Fibroblast of lung (primary cell): ENCODE results near the gene ULBP1. TPM values are rescaled to one million over a fixed set of nuclear protein-coding genes. Genes with fewer than 3 reads are reported as not detected.
"Not testable (repeated sequence)": the region's sequence is repeated elsewhere in the genome, so short reads cannot be mapped to it uniquely, and the experiment has no call there.

Experiments
- DNase-seq, 2 donors: peaks; one replicate each; pipeline versions ENCODE4 v3.0.0 to v3.0.0-alpha.2; 2010; ENCODE audit warnings: low read depth in 2 of 2
- H2AFZ ChIP-seq: 2 replicates; pipeline ENCODE4 v1.5.1; 2012; ENCODE audit warnings: low read length, control low read depth, inconsistent platforms
- H3K27ac ChIP-seq: 2 replicates; pipeline ENCODE4 v1.5.1; 2011; ENCODE audit warnings: low read length, control low read depth; ENCODE audit not compliant: insufficient read depth
- H3K27me3 ChIP-seq: 2 replicates; pipeline ENCODE4 v1.5.1; 2011; ENCODE audit warnings: mild to moderate bottlenecking, low read length; ENCODE audit not compliant: control insufficient read depth, insufficient read depth
- H3K36me3 ChIP-seq: 2 replicates; pipeline ENCODE4 v1.5.1; 2011; ENCODE audit warnings: low read length; ENCODE audit not compliant: control insufficient read depth, insufficient read depth
- H3K4me1 ChIP-seq: 2 replicates; pipeline ENCODE4 v1.5.1; 2011; ENCODE audit warnings: low read length; ENCODE audit not compliant: control insufficient read depth, insufficient read depth; ENCODE audit errors: extremely low read depth
- H3K4me2 ChIP-seq: 2 replicates; pipeline ENCODE4 v1.5.1; 2011; ENCODE audit warnings: low read length, control low read depth; ENCODE audit not compliant: insufficient read depth; ENCODE audit errors: extremely low read depth
- H3K4me3 ChIP-seq, 4 experiments: fragments of 200-600 bp in 1 of 4; sonication (generic) in 1 of 4; replicated peaks in 1 of 4; 2 replicates each; pipeline ENCODE4 v1.5.1; 2011 to 2016; ENCODE audit warnings: low read length in 4 of 4, low read depth in 3 of 4, mild to moderate bottlenecking in 3 of 4, control low read depth in 2 of 4, inconsistent platforms in 1 of 4, mixed read lengths in 1 of 4; ENCODE audit not compliant: insufficient read depth in 1 of 4; ENCODE audit errors: control extremely low read depth in 1 of 4
- H3K79me2 ChIP-seq: 2 replicates; pipeline ENCODE4 v1.5.1; 2012; ENCODE audit warnings: mild to moderate bottlenecking, low read length, inconsistent platforms; ENCODE audit not compliant: control insufficient read depth, insufficient read depth
- H3K9ac ChIP-seq: 2 replicates; pipeline ENCODE4 v1.5.1; 2011; ENCODE audit warnings: mild to moderate bottlenecking, low read length, control low read depth; ENCODE audit not compliant: insufficient read depth
- H3K9me3 ChIP-seq: 2 replicates; pipeline ENCODE4 v1.5.1; 2012; ENCODE audit warnings: low read depth, low read length; ENCODE audit not compliant: control insufficient read depth, insufficient read depth
- H4K20me1 ChIP-seq: 2 replicates; pipeline ENCODE4 v1.5.1; 2011; ENCODE audit warnings: low read length; ENCODE audit not compliant: control insufficient read depth, insufficient read depth; ENCODE audit errors: extremely low read depth
- CTCF ChIP-seq, 2 donors: IDR thresholded peaks in 1 of 2; conservative IDR thresholded peaks in 1 of 2; 1 replicate in 1 of 2; 2 replicates in 1 of 2; pipeline ENCODE4 v1.5.1; 2011 to 2012; ENCODE audit warnings: low read length in 2 of 2, control low read depth in 1 of 2, inconsistent platforms in 1 of 2, low read depth in 1 of 2, mild to moderate bottlenecking in 1 of 2
- EZH2 ChIP-seq: IDR thresholded peaks from 2 replicates; pipeline ENCODE4 v1.5.1; 2012; ENCODE audit warnings: low read length, control low read depth, mild to moderate bottlenecking; ENCODE audit errors: missing control alignments
- polyA plus RNA-seq, 2 donors: library from polyadenylated mRNA; depleted of rRNA in 1 of 2; stranded (reverse) in 1 of 2; unstranded in 1 of 2; fragments of >200 nt; gene quantifications; 2 replicates each; pipeline ENCODE4 v1.2.1, GENCODE V29; 2011 to 2012; ENCODE audit warnings: missing spikeins in 1 of 2
- total RNA-seq: library from RNA; depleted of rRNA; stranded (reverse); fragments of >200 nt; gene quantifications from 2 replicates; pipeline ENCODE4 v1.2.1, GENCODE V29; 2014

The ULBP1 gene
- total and polyA plus RNA-seq, 2 donors (not counting 1 experiment from before 2014, with no cell fraction given): 0.83 to 1.1 TPM

GRCh38 chr6:149988550-149989346 lies 25.0 kb downstream of the ULBP1 start:
- no peaks in the 10 kb centered on the region for H3K36me3 ChIP-seq

DNA sequence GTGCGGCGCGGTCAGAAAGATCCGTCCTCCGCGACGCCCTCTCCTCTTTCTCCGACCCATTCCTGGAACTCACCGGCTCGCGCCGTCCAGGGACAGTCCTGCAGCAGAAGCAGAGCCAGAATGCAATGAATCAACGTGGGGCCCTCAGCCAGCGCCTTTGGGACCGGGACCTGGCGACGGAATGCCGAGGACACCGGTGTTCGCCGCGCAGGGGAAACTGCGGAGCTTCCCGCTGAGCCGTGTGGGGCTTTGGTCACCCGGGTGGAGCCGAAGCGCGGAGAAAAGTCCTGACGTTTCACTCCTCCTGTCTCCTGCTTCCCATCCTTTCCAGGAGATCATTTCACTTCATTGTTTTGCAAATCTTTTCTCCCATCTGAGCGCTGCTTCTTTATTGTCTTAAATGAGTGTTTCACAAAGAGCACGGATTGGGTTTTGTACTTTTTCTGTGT lies 26.5 kb downstream of the ULBP1 start:
- TF ChIP-seq EZH2 (peak; percentile 70), CTCF (conservative IDR thresholded peaks at IDR 0.05 in 1 of 2, IDR thresholded peaks at IDR 0.05 in 1 of 2; ENCODE audit: low read depth in 1 of 2, low read length in 2 of 2) (no peak)
- Histone ChIP-seq H3K4me1 (no peaks in the 10 kb centered on the region), H3K9me3 (no peaks in the 10 kb centered on the region), H3K4me2 (peak overlapping the region; percentile 63), H3K79me2 (no peaks in the 10 kb centered on the region), H4K20me1 (no peaks in the 10 kb centered on the region), H3K9ac (no peak overlapping the region), H3K4me3 (no peak overlapping the region), H3K27me3 (peaks cover 66% of the 10 kb centered on the region), H3K36me3 (no peaks in the 10 kb centered on the region), H2AFZ (no peak overlapping the region), H3K27ac (no peak overlapping the region)
- no peak for DNase-seq

More at GRCh38 chr6:149988550-149989346, 25.0 kb downstream of the ULBP1 start:
- Histone ChIP-seq H3K27me3 (peaks cover 69% of the 10 kb centered on the region), H3K9me3 (no peaks in the 10 kb centered on the region), H3K4me3 (no peak overlapping the region), H3K4me1 (no peaks in the 10 kb centered on the region), H3K9ac (no peak overlapping the region), H3K4me2 (no peak overlapping the region), H2AFZ (no peak overlapping the region), H3K79me2 (no peaks in the 10 kb centered on the region), H4K20me1 (no peaks in the 10 kb centered on the region), H3K27ac (no peak overlapping the region)
- TF ChIP-seq EZH2 (peak; percentile 61), CTCF (conservative IDR thresholded peaks at IDR 0.05 in 1 of 2, IDR thresholded peaks at IDR 0.05 in 1 of 2; ENCODE audit: low read depth in 1 of 2, low read length in 2 of 2) (no peak)
- DNase-seq: no peak

DNA sequence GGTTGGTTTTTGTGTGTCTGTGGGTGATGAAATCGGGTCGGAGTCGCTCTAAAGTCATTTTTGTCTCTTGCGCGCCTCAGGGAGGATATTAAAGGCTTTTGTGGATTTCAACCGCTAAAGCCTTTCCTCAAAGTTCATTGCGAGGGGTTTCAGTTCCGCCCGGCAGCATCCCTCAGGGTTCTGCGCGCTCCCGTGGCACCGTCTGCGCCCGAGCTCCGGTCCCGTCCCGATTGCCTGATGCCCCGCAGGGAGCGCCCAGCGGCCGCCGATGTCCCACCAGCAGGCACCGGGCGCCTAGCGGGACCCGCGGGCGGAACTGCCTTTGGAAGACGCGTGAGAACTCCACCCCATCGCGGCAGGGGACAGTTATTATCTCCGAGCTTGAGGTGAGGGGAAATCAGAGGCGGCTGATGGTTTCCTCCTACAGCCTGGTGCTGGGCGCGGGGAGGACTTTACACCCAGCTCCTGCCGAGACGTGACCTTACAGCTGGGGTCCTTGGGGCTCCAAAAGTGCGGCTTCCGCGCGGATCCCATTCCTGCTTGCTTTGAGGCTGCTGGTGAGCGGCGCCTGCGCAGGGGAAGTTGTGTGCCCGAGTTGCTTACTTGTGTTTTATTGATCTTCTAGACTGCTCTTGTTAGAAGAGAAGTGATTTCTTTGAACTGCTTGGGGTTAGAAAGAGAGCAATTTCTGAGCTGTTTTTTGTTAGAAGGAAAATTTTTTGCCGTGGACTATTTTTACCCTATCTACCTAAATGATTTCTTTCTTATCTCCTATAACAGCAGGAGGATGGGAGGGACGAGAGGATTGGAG lies 27.1 kb downstream of the ULBP1 start:
- H3K9ac ChIP-seq: no peak overlapping the region
- H3K27me3 ChIP-seq: peaks cover 59% of the 10 kb centered on the region
- no peak overlapping the region for H2AFZ ChIP-seq
- H3K79me2 ChIP-seq: no peaks in the 10 kb centered on the region
- TF ChIP-seq CTCF (conservative IDR thresholded peaks at IDR 0.05 in 1 of 2, IDR thresholded peaks at IDR 0.05 in 1 of 2; ENCODE audit: low read depth in 1 of 2, low read length in 2 of 2): no peak
- no peak for TF ChIP-seq EZH2
- H3K4me2 ChIP-seq: peak overlapping the region; percentile 63
- no peaks in the 10 kb centered on the region for H3K4me1 ChIP-seq
- no peaks in the 10 kb centered on the region for H4K20me1 ChIP-seq
- no peaks in the 10 kb centered on the region for H3K9me3 ChIP-seq
- H3K4me3 ChIP-seq: peak overlapping the region in 1 of 4 experiments; percentile 27
- DNase-seq: no peak
- no peak overlapping the region for H3K27ac ChIP-seq
- no peaks in the 10 kb centered on the region for H3K36me3 ChIP-seq

GRCh38 chr6:149991472-149991795 lies 27.7 kb downstream of the ULBP1 start:
- H3K79me2 ChIP-seq, H3K9me3 ChIP-seq, H2AFZ ChIP-seq, H4K20me1 ChIP-seq, H3K36me3 ChIP-seq, H3K4me1 ChIP-seq, H3K4me3 ChIP-seq, H3K27ac ChIP-seq, H3K9ac ChIP-seq, DNase-seq, H3K4me2 ChIP-seq: not testable (repeated sequence)
- peaks cover 59% of the 10 kb centered on the region for H3K27me3 ChIP-seq
